ENCODE data around the gene LRRC8C.

The LRRC8C gene

GRCh38 chr1:89603651-89604413 lies 29.1 kb upstream of the LRRC8C start:
- no peaks in the 10 kb centered on the region for H3K9me3 Mint-ChIP-seq
- peaks cover 100% of the 10 kb centered on the region for H3K4me1 Mint-ChIP-seq (ENCODE audit: low read depth)
- peak overlapping the region; percentile 61 for H3K4me3 Mint-ChIP-seq
- peaks cover 8% of the 10 kb centered on the region for H3K36me3 Mint-ChIP-seq (ENCODE audit: low read depth)
- H3K27ac Mint-ChIP-seq, result peak overlapping the region; percentile 99
- no peaks in the 10 kb centered on the region for H3K27me3 Mint-ChIP-seq

- Mint-ChIP-seq H3K4me3 (peak overlapping the region; percentile 61), H3K9me3 (no peaks in the 10 kb centered on the region), H3K27ac (peak overlapping the region; percentile 99), H3K36me3 (ENCODE audit: low read depth) (peaks cover 8% of the 10 kb centered on the region), H3K27me3 (no peaks in the 10 kb centered on the region), H3K4me1 (ENCODE audit: low read depth) (peaks cover 100% of the 10 kb centered on the region)
Observed at GRCh38 chr1:89604414-89604735, 28.5 kb upstream of the LRRC8C start.

GRCh38 chr1:89605692-89606091 lies 27.2 kb upstream of the LRRC8C start:
- peaks cover 100% of the 10 kb centered on the region for H3K4me1 Mint-ChIP-seq (ENCODE audit: low read depth)

GRCh38 chr1:89606227-89606980 lies 26.5 kb upstream of the LRRC8C start:
- Mint-ChIP-seq H3K27ac (peak overlapping the region; percentile 99), H3K4me1 (ENCODE audit: low read depth) (peaks cover 100% of the 10 kb centered on the region), H3K36me3 (ENCODE audit: low read depth) (peaks cover 4% of the 10 kb centered on the region), H3K27me3 (no peaks in the 10 kb centered on the region), H3K9me3 (no peaks in the 10 kb centered on the region), H3K4me3 (peak overlapping the region; percentile 61)

More at GRCh38 chr1:89605692-89606091, 27.2 kb upstream of the LRRC8C start:
- H3K27ac Mint-ChIP-seq, result peak overlapping the region; percentile 99
- H3K27me3 Mint-ChIP-seq, result no peaks in the 10 kb centered on the region
- no peaks in the 10 kb centered on the region for H3K9me3 Mint-ChIP-seq
- H3K4me3 Mint-ChIP-seq, result peak overlapping the region; percentile 61
- H3K36me3 Mint-ChIP-seq (ENCODE audit: low read depth), result peaks cover 8% of the 10 kb centered on the region

GRCh38 chr1:89607156-89607555 lies 25.8 kb upstream of the LRRC8C start:
- Mint-ChIP-seq H3K9me3 (no peaks in the 10 kb centered on the region), H3K4me1 (ENCODE audit: low read depth) (peaks cover 99% of the 10 kb centered on the region), H3K27me3 (no peaks in the 10 kb centered on the region), H3K36me3 (ENCODE audit: low read depth) (no peaks in the 10 kb centered on the region), H3K4me3 (peak overlapping the region; percentile 61), H3K27ac (peak overlapping the region; percentile 99)

- no peaks in the 10 kb centered on the region for H3K27me3 Mint-ChIP-seq
- peak overlapping the region; percentile 99 for H3K27ac Mint-ChIP-seq
- peaks cover 99% of the 10 kb centered on the region for H3K4me1 Mint-ChIP-seq (ENCODE audit: low read depth)
- no peaks in the 10 kb centered on the region for H3K9me3 Mint-ChIP-seq
- H3K4me3 Mint-ChIP-seq, result peak overlapping the region; percentile 83
- no peaks in the 10 kb centered on the region for H3K36me3 Mint-ChIP-seq (ENCODE audit: low read depth)
Observed at GRCh38 chr1:89607586-89608318, 25.2 kb upstream of the LRRC8C start.

- peak overlapping the region; percentile 99 for H3K27ac Mint-ChIP-seq
- no peaks in the 10 kb centered on the region for H3K9me3 Mint-ChIP-seq
- no peaks in the 10 kb centered on the region for H3K36me3 Mint-ChIP-seq (ENCODE audit: low read depth)
- peak overlapping the region; percentile 83 for H3K4me3 Mint-ChIP-seq
- no peaks in the 10 kb centered on the region for H3K27me3 Mint-ChIP-seq
- H3K4me1 Mint-ChIP-seq (ENCODE audit: low read depth), result peaks cover 99% of the 10 kb centered on the region
Observed at GRCh38 chr1:89608319-89608983, 24.5 kb upstream of the LRRC8C start.

GRCh38 chr1:89608984-89609725 lies 23.8 kb upstream of the LRRC8C start:
- no peaks in the 10 kb centered on the region for H3K36me3 Mint-ChIP-seq (ENCODE audit: low read depth)
- peaks cover 98% of the 10 kb centered on the region for H3K4me1 Mint-ChIP-seq (ENCODE audit: low read depth)
- H3K4me3 Mint-ChIP-seq, result peak overlapping the region; percentile 83
- H3K27ac Mint-ChIP-seq, result peak overlapping the region; percentile 99
- H3K9me3 Mint-ChIP-seq, result no peaks in the 10 kb centered on the region
- no peaks in the 10 kb centered on the region for H3K27me3 Mint-ChIP-seq

GRCh38 chr1:89609781-89610456 lies 23.0 kb upstream of the LRRC8C start:
- Mint-ChIP-seq H3K36me3 (ENCODE audit: low read depth) (no peaks in the 10 kb centered on the region), H3K4me3 (peak overlapping the region; percentile 83), H3K27ac (peak overlapping the region; percentile 99), H3K27me3 (no peaks in the 10 kb centered on the region), H3K9me3 (no peaks in the 10 kb centered on the region), H3K4me1 (ENCODE audit: low read depth) (peaks cover 98% of the 10 kb centered on the region)

GRCh38 chr1:89610457-89611011 lies 22.4 kb upstream of the LRRC8C start:
- H3K4me3 Mint-ChIP-seq, result peak overlapping the region; percentile 67
- H3K9me3 Mint-ChIP-seq, result no peaks in the 10 kb centered on the region
- no peaks in the 10 kb centered on the region for H3K27me3 Mint-ChIP-seq
- H3K27ac Mint-ChIP-seq, result peak overlapping the region; percentile 99
- peaks cover 97% of the 10 kb centered on the region for H3K4me1 Mint-ChIP-seq (ENCODE audit: low read depth)
- no peaks in the 10 kb centered on the region for H3K36me3 Mint-ChIP-seq (ENCODE audit: low read depth)

- peak overlapping the region; percentile 99 for H3K27ac Mint-ChIP-seq
- H3K9me3 Mint-ChIP-seq, result no peaks in the 10 kb centered on the region
- peaks cover 94% of the 10 kb centered on the region for H3K4me1 Mint-ChIP-seq (ENCODE audit: low read depth)
- peak overlapping the region; percentile 67 for H3K4me3 Mint-ChIP-seq
- H3K36me3 Mint-ChIP-seq (ENCODE audit: low read depth), result peaks cover 7% of the 10 kb centered on the region
- H3K27me3 Mint-ChIP-seq, result no peaks in the 10 kb centered on the region
Observed at GRCh38 chr1:89611721-89612120, 21.2 kb upstream of the LRRC8C start.

- Mint-ChIP-seq H3K4me1 (ENCODE audit: low read depth) (peaks cover 87% of the 10 kb centered on the region), H3K9me3 (peaks cover 15% of the 10 kb centered on the region)
Observed at GRCh38 chr1:89613928-89614327, 19.0 kb upstream of the LRRC8C start.

More at GRCh38 chr1:89613928-89614327, 19.0 kb upstream of the LRRC8C start:
- Mint-ChIP-seq H3K27ac (peak overlapping the region; percentile 74), H3K36me3 (ENCODE audit: low read depth) (peaks cover 29% of the 10 kb centered on the region), H3K27me3 (no peaks in the 10 kb centered on the region), H3K4me3 (no peak overlapping the region)

All from stimulated activated naive CD8-positive, alpha-beta T cell treated with anti-CD3 and anti-CD28 coated beads, Interleukin-15, Interleukin-2, amounts not matched to agents 100 ng/mL and 50 ng/mL, for 24 hours (primary cell).